Stimulated activated naive CD8-positive, alpha-beta T cell treated with anti-CD3 and anti-CD28 coated beads, Interleukin-15, amount 100 ng/mL, for 72 hours (primary cell): ENCODE data around the gene ROR1.

Source experiments
- ATAC-seq: fragments of 150-1000 bp; cut with Tn5 transposase; 2 replicates; pipeline ENCODE4 v1.10.0; 2021; ENCODE audit warnings: mild to moderate bottlenecking, moderate library complexity
- DNase-seq, 2 donors: peaks; one replicate each; pipeline ENCODE4 v3.0.0; 2021 to 2022
- H3K27ac Mint-ChIP-seq, 2 donors: one replicate each; pipeline ENCODE4 v1.8.0; 2022; ENCODE audit warnings: mild to moderate bottlenecking in 2 of 2, mixed read lengths in 2 of 2, moderate library complexity in 2 of 2
- H3K27me3 Mint-ChIP-seq: one replicate; pipeline ENCODE4 v1.8.0; 2022; ENCODE audit warnings: mixed read lengths
- H3K4me1 Mint-ChIP-seq: one replicate; pipeline ENCODE4 v1.8.0; 2022; ENCODE audit warnings: mild to moderate bottlenecking, mixed read lengths
- H3K4me3 Mint-ChIP-seq, 2 donors: one replicate each; pipeline ENCODE4 v1.8.0; 2022; ENCODE audit warnings: mild to moderate bottlenecking in 2 of 2, mixed read lengths in 2 of 2, moderate library complexity in 1 of 2
- H3K9me3 Mint-ChIP-seq, 2 donors: one replicate each; pipeline ENCODE4 v1.8.0; 2022; ENCODE audit warnings: mixed read lengths in 2 of 2

ROR1 gene

GRCh38 chr1:63773815-63774616 lies at the start of gene ROR1:
Gene ROR1, plus strand, starts transcription at chr1:63774017.
- ATAC-seq (peak; percentile 95), DNase-seq (peak; percentile 53 to 74)
- Mint-ChIP-seq H3K4me1 (peaks cover 21% of the 10 kb centered on the region), H3K9me3 (no peaks in the 10 kb centered on the region), H3K4me3 (peak within 1 kb of the TSS; percentile 87 to 89), H3K27me3 (peaks cover 69% of the 10 kb centered on the region), H3K27ac (peak within 1 kb of the TSS in 1 of 2 donors; percentile 44)

- ATAC-seq = no peak
These were observed 49.4 kb upstream of the ROR1 start for GRCh38 chr1:63724375-63724899.

GRCh38 chr1:63728611-63729226 lies 45.1 kb upstream of the ROR1 start:
- no peak for ATAC-seq
- H3K27ac Mint-ChIP-seq = peak overlapping the region in 1 of 2 donors; percentile 79
- H3K9me3 Mint-ChIP-seq = no peaks in the 10 kb centered on the region
- no peak overlapping the region for H3K4me3 Mint-ChIP-seq
- H3K4me1 Mint-ChIP-seq = no peaks in the 10 kb centered on the region
- peaks cover 15% of the 10 kb centered on the region for H3K27me3 Mint-ChIP-seq
- DNase-seq = no peak

More at GRCh38 chr1:63724375-63724899, 49.4 kb upstream of the ROR1 start:
- Mint-ChIP-seq H3K9me3 (no peaks in the 10 kb centered on the region), H3K27me3 (no peaks in the 10 kb centered on the region), H3K27ac (no peak overlapping the region), H3K4me3 (no peak overlapping the region), H3K4me1 (no peaks in the 10 kb centered on the region)
- DNase-seq = no peak

GRCh38 chr1:63729227-63729620 lies 44.6 kb upstream of the ROR1 start:
- no peak for DNase-seq
- H3K9me3 Mint-ChIP-seq = peaks cover 0 to 2% of the 10 kb centered on the region in 2 donors
- peaks cover 15% of the 10 kb centered on the region for H3K27me3 Mint-ChIP-seq

GRCh38 chr1:63730211-63730610 lies 43.6 kb upstream of the ROR1 start:
- Mint-ChIP-seq H3K27me3 (peaks cover 15% of the 10 kb centered on the region), H3K9me3 (peaks cover 0 to 8% of the 10 kb centered on the region in 2 donors), H3K4me3 (no peak overlapping the region), H3K4me1 (no peaks in the 10 kb centered on the region), H3K27ac (no peak overlapping the region)
- DNase-seq (no peak), ATAC-seq (no peak)

More at GRCh38 chr1:63729227-63729620, 44.6 kb upstream of the ROR1 start:
- Mint-ChIP-seq H3K4me3 (no peak overlapping the region), H3K4me1 (no peaks in the 10 kb centered on the region), H3K27ac (no peak overlapping the region)
- no peak for ATAC-seq

- Mint-ChIP-seq H3K27ac (no peak overlapping the region), H3K4me1 (no peaks in the 10 kb centered on the region), H3K27me3 (peaks cover 20% of the 10 kb centered on the region), H3K9me3 (peaks cover 0 to 10% of the 10 kb centered on the region in 2 donors), H3K4me3 (no peak overlapping the region)
- DNase-seq (no peak), ATAC-seq (no peak)
These were observed 42.4 kb upstream of the ROR1 start for GRCh38 chr1:63731117-63732043.

- Mint-ChIP-seq H3K4me3 (no peak overlapping the region), H3K27ac (peak overlapping the region in 1 of 2 donors; percentile 48), H3K9me3 (peaks cover 0 to 19% of the 10 kb centered on the region in 2 donors), H3K27me3 (peaks cover 32% of the 10 kb centered on the region), H3K4me1 (no peaks in the 10 kb centered on the region)
- DNase-seq = no peak
- no peak for ATAC-seq
These were observed 41.2 kb upstream of the ROR1 start for GRCh38 chr1:63732666-63733065.

GRCh38 chr1:63738772-63739171 lies 35.0 kb upstream of the ROR1 start:
- Mint-ChIP-seq H3K4me1 (no peaks in the 10 kb centered on the region), H3K4me3 (no peak overlapping the region), H3K27ac (no peak overlapping the region), H3K9me3 (peaks cover 0 to 25% of the 10 kb centered on the region in 2 donors), H3K27me3 (peaks cover 62% of the 10 kb centered on the region)
- DNase-seq (no peak), ATAC-seq (no peak)

- DNase-seq (no peak), ATAC-seq (no peak)
- peaks cover 62% of the 10 kb centered on the region for H3K27me3 Mint-ChIP-seq
- peaks cover 0 to 21% of the 10 kb centered on the region in 2 donors for H3K9me3 Mint-ChIP-seq
- no peak overlapping the region for H3K27ac Mint-ChIP-seq
- H3K4me3 Mint-ChIP-seq = no peak overlapping the region
- no peaks in the 10 kb centered on the region for H3K4me1 Mint-ChIP-seq
These were observed 34.4 kb upstream of the ROR1 start for GRCh38 chr1:63739452-63739851.

GRCh38 chr1:63740432-63740831 lies 33.4 kb upstream of the ROR1 start:
- DNase-seq (no peak), ATAC-seq (no peak)
- peaks cover 62% of the 10 kb centered on the region for H3K27me3 Mint-ChIP-seq
- peaks cover 0 to 17% of the 10 kb centered on the region in 2 donors for H3K9me3 Mint-ChIP-seq
- no peaks in the 10 kb centered on the region for H3K4me1 Mint-ChIP-seq
- no peak overlapping the region for H3K27ac Mint-ChIP-seq
- H3K4me3 Mint-ChIP-seq = no peak overlapping the region

- ATAC-seq (no peak), DNase-seq (no peak)
- H3K9me3 Mint-ChIP-seq = peaks cover 0 to 5% of the 10 kb centered on the region in 2 donors
- no peak overlapping the region for H3K4me3 Mint-ChIP-seq
- peaks cover 6% of the 10 kb centered on the region for H3K4me1 Mint-ChIP-seq
- no peak overlapping the region for H3K27ac Mint-ChIP-seq
- H3K27me3 Mint-ChIP-seq = peaks cover 46% of the 10 kb centered on the region
These were observed 31.3 kb upstream of the ROR1 start for GRCh38 chr1:63742526-63742925.

- H3K27me3 Mint-ChIP-seq = peaks cover 46% of the 10 kb centered on the region
- peaks cover 6% of the 10 kb centered on the region for H3K4me1 Mint-ChIP-seq
- no peak for DNase-seq
- no peak for ATAC-seq
- no peak overlapping the region for H3K4me3 Mint-ChIP-seq
- H3K9me3 Mint-ChIP-seq = peaks cover 0 to 5% of the 10 kb centered on the region in 2 donors
- no peak overlapping the region for H3K27ac Mint-ChIP-seq
These were observed 30.0 kb upstream of the ROR1 start for GRCh38 chr1:63743781-63744180.

GRCh38 chr1:63746129-63746864 lies 27.5 kb upstream of the ROR1 start:
- DNase-seq (no peak), ATAC-seq (no peak)
- peaks cover 31% of the 10 kb centered on the region for H3K27me3 Mint-ChIP-seq
- H3K4me3 Mint-ChIP-seq = no peak overlapping the region
- peaks cover 6% of the 10 kb centered on the region for H3K4me1 Mint-ChIP-seq
- peak overlapping the region; percentile 60 to 68 for H3K27ac Mint-ChIP-seq
- peaks cover 0 to 5% of the 10 kb centered on the region in 2 donors for H3K9me3 Mint-ChIP-seq

GRCh38 chr1:63747445-63747844 lies 26.4 kb upstream of the ROR1 start:
- Mint-ChIP-seq H3K4me3 (no peak overlapping the region), H3K27me3 (peaks cover 19% of the 10 kb centered on the region), H3K4me1 (peaks cover 6% of the 10 kb centered on the region), H3K9me3 (peaks cover 0 to 5% of the 10 kb centered on the region in 2 donors), H3K27ac (no peak overlapping the region)
- ATAC-seq = no peak
- no peak for DNase-seq
